Measurements from ENCODE around the gene CEP120. TPM values are rescaled to one million over a fixed set of nuclear protein-coding genes. Genes with fewer than 3 reads are reported as not detected.

Gene CEP120
- total RNA-seq, 2 donors from 2014 or later, result 19.9 to 23.5 TPM

DNA sequence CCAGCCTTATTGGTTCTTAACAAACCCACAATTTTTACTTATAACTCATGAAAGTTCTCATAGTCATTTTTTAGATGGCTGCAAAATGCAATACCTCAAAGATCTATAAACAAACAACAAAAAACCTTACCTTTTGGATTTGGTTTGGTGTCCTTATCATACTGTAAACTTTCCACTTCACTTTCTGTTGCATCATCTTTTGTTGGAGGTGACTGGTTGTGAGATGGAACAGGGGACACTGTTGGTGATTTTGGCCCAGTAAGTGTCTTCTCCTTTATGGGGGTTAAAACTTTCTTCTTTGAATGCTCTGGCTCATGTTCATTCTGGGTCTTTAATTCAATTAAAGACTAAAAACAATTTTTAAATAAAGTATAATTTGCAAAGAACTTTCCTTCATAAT is 33.4 kb downstream of the CEP120 start:
- no peak for DNase-seq
- H3K27ac Mint-ChIP-seq, result no peak overlapping the region
- no peak overlapping the region for H3K4me3 Mint-ChIP-seq

DNA sequence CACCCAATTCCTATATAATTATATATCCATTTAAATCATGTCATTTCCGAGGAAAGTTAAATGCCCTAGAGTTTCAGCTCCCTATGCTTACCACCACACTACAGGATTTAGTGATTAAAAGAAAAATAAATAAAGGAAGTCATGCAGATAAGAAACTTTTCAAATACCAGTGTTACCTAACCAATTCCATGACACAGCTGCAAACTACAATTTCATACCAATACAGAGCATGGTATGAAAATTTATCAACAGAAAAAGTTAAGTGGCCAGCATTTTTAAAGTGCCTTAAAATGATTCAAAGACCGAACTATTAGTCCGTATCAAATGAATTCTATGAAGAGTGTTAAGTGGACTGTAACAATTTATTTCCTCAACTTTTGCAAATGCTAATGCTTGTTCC is 35.9 kb downstream of the CEP120 start:
- 93% methylated on average over 3 of the region's 3 CpGs; no CpG with 5 or more reads in 1 of the 2 experiments for WGBS, 2 experiments (ENCODE audit: insufficient coverage in 1 of 2, insufficient read length in 1 of 2)
- Histone ChIP-seq H3K36me3 (ENCODE audit: control insufficient read depth, insufficient read depth, low read length) (peaks cover 73% of the 10 kb centered on the region), H3K4me1 (ENCODE audit: control insufficient read depth, insufficient read depth, low read length) (no peaks in the 10 kb centered on the region), H3K27ac (ENCODE audit: low read depth, low read length) (no peak overlapping the region), H3K9me3 (ENCODE audit: control insufficient read depth, low read length) (no peaks in the 10 kb centered on the region), H3K4me3 (ENCODE audit: low read length) (no peak overlapping the region), H3K27me3 (ENCODE audit: control insufficient read depth, insufficient read depth, low read length, poor library complexity, severe bottlenecking) (no peaks in the 10 kb centered on the region), H3K9ac (ENCODE audit: extremely low read depth, low read length, poor library complexity, severe bottlenecking) (no peak overlapping the region)
- peaks cover 46% of the 10 kb centered on the region for H3K36me3 Mint-ChIP-seq (ENCODE audit: low read depth)
- TF ChIP-seq, protein P1, sequence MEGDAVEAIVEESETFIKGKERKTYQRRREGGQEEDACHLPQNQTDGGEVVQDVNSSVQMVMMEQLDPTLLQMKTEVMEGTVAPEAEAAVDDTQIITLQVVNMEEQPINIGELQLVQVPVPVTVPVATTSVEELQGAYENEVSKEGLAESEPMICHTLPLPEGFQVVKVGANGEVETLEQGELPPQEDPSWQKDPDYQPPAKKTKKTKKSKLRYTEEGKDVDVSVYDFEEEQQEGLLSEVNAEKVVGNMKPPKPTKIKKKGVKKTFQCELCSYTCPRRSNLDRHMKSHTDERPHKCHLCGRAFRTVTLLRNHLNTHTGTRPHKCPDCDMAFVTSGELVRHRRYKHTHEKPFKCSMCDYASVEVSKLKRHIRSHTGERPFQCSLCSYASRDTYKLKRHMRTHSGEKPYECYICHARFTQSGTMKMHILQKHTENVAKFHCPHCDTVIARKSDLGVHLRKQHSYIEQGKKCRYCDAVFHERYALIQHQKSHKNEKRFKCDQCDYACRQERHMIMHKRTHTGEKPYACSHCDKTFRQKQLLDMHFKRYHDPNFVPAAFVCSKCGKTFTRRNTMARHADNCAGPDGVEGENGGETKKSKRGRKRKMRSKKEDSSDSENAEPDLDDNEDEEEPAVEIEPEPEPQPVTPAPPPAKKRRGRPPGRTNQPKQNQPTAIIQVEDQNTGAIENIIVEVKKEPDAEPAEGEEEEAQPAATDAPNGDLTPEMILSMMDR (conservative IDR thresholded peaks at IDR 0.05), result no peak
- H3K4me3 Mint-ChIP-seq, result no peak overlapping the region
- H3K4me1 Mint-ChIP-seq, result no peaks in the 10 kb centered on the region
- no peaks in the 10 kb centered on the region for H3K9me3 Mint-ChIP-seq
- no peaks in the 10 kb centered on the region for H3K27me3 Mint-ChIP-seq (ENCODE audit: insufficient read depth)
- DNase-seq, result no peak
- H3K27ac Mint-ChIP-seq, result no peak overlapping the region

More for the DNA sequence above, 33.4 kb downstream of the CEP120 start:
- Histone ChIP-seq H3K36me3 (ENCODE audit: control insufficient read depth, insufficient read depth, low read length) (peaks cover 85% of the 10 kb centered on the region), H3K9ac (ENCODE audit: extremely low read depth, low read length, poor library complexity, severe bottlenecking) (no peak overlapping the region), H3K4me3 (ENCODE audit: low read length) (no peak overlapping the region), H3K27me3 (ENCODE audit: control insufficient read depth, insufficient read depth, low read length, poor library complexity, severe bottlenecking) (no peaks in the 10 kb centered on the region), H3K27ac (ENCODE audit: low read depth, low read length) (no peak overlapping the region), H3K9me3 (ENCODE audit: control insufficient read depth, low read length) (no peaks in the 10 kb centered on the region), H3K4me1 (ENCODE audit: control insufficient read depth, insufficient read depth, low read length) (no peaks in the 10 kb centered on the region)
- Mint-ChIP-seq H3K4me1 (no peaks in the 10 kb centered on the region), H3K27me3 (ENCODE audit: insufficient read depth) (no peaks in the 10 kb centered on the region), H3K9me3 (no peaks in the 10 kb centered on the region), H3K36me3 (ENCODE audit: low read depth) (peaks cover 56% of the 10 kb centered on the region)
- TF ChIP-seq, protein P1 (conservative IDR thresholded peaks at IDR 0.05), result no peak

DNA sequence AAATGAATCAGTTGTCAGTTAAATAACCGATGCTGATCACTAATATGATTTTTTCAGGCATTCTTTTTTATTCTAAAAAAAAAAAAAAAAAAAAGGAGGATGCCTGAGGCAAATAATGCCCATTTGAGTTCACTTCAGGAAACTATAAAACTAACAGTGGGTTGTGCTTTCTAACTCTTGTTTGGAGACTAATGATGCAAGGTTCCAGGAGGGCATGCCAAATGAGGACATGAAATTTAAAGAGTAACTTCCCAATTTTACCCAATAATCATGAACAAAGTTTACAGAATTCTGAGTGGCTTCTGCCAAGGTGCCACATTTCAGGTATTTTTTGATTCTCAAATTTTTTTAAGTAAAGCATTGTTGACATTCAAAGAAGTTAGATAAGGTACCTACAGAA is 41.0 kb downstream of the CEP120 start:
- H3K9ac ChIP-seq (ENCODE audit: extremely low read depth, low read length, poor library complexity, severe bottlenecking), result no peak overlapping the region
- 80 to 100% methylated on average over 1 of the region's 1 CpG for WGBS, 2 experiments (ENCODE audit: insufficient coverage in 1 of 2, insufficient read length in 1 of 2)
- no peaks in the 10 kb centered on the region for H3K4me1 Mint-ChIP-seq

More for the DNA sequence above, 41.0 kb downstream of the CEP120 start:
- no peak overlapping the region for H3K4me3 ChIP-seq (ENCODE audit: low read length)
- H3K27ac ChIP-seq (ENCODE audit: low read depth, low read length), result no peak overlapping the region
- H3K36me3 Mint-ChIP-seq (ENCODE audit: low read depth), result peaks cover 32% of the 10 kb centered on the region
- TF ChIP-seq, protein P1 (conservative IDR thresholded peaks at IDR 0.05), result no peak
- no peaks in the 10 kb centered on the region for H3K4me1 ChIP-seq (ENCODE audit: control insufficient read depth, insufficient read depth, low read length)
- no peaks in the 10 kb centered on the region for H3K9me3 Mint-ChIP-seq
- no peak for DNase-seq
- H3K4me3 Mint-ChIP-seq, result no peak overlapping the region
- no peak overlapping the region for H3K27ac Mint-ChIP-seq
- peaks cover 80% of the 10 kb centered on the region for H3K36me3 ChIP-seq (ENCODE audit: control insufficient read depth, insufficient read depth, low read length)
- no peaks in the 10 kb centered on the region for H3K27me3 Mint-ChIP-seq (ENCODE audit: insufficient read depth)
- no peaks in the 10 kb centered on the region for H3K9me3 ChIP-seq (ENCODE audit: control insufficient read depth, low read length)
- H3K27me3 ChIP-seq (ENCODE audit: control insufficient read depth, insufficient read depth, low read length, poor library complexity, severe bottlenecking), result no peaks in the 10 kb centered on the region

All from endodermal cell (in vitro differentiated cells).